Fibroblast of the aortic adventitia (primary cell): ENCODE data around the gene ZFYVE9. TPM values are rescaled to one million over a fixed set of nuclear protein-coding genes. Genes with fewer than 3 reads are reported as not detected.
"Not testable (repeated sequence)": the region's sequence is repeated elsewhere in the genome, so short reads cannot be mapped to it uniquely, and the experiment has no call there.

Experiments
- DNase-seq: peaks from one replicate; pipeline ENCODE4 v3.0.0-alpha.2; 2010; ENCODE audit warnings: low read depth
- H3K4me3 ChIP-seq: 2 replicates; pipeline ENCODE4 v1.5.1; 2011; ENCODE audit warnings: low read depth, mild to moderate bottlenecking, control low read depth, low read length, moderate library complexity
- CTCF ChIP-seq: IDR thresholded peaks from 2 replicates; pipeline ENCODE4 v1.5.1; 2011; ENCODE audit warnings: mild to moderate bottlenecking, low read length, control low read depth, inconsistent platforms; ENCODE audit not compliant: insufficient read depth
- total RNA-seq: library from RNA; depleted of rRNA; stranded (reverse); fragments of >200 nt; gene quantifications from 2 replicates; pipeline ENCODE4 v1.2.3, GENCODE V29; 2012; ENCODE audit warnings: low replicate concordance

ZFYVE9 gene
- total RNA-seq, 1 donor, result 28.8 TPM

- TF ChIP-seq CTCF, result no peak
- H3K4me3 ChIP-seq, result peak within 1 kb of the TSS; percentile 92
- peak; percentile 95 for DNase-seq
These were observed 224.0 kb downstream of the ZFYVE9 start, which contains the start of gene CC2D1B for GRCh38 chr1:52365746-52366516. Gene CC2D1B, minus strand, starts transcription at chr1:52366205. Its CDS starts 1,585 bp downstream, at chr1:52364620.

- TF ChIP-seq CTCF, result no peak
- no peak for DNase-seq
- H3K4me3 ChIP-seq, result peak overlapping the region; percentile 92
These were observed 224.6 kb downstream of the ZFYVE9 start for GRCh38 chr1:52366517-52366827.

- H3K4me3 ChIP-seq, result no peak overlapping the region
- no peak for DNase-seq
- no peak for TF ChIP-seq CTCF
These were observed 225.4 kb downstream of the ZFYVE9 start for GRCh38 chr1:52367272-52367671.

- peak; percentile 10 for DNase-seq
These were observed 226.7 kb downstream of the ZFYVE9 start for GRCh38 chr1:52368383-52369172.

GRCh38 chr1:52369851-52370250 is 228.0 kb downstream of the ZFYVE9 start:
- DNase-seq, H3K4me3 ChIP-seq: not testable (repeated sequence)

More at GRCh38 chr1:52368383-52369172, 226.7 kb downstream of the ZFYVE9 start:
- peak overlapping the region; percentile 53 for H3K4me3 ChIP-seq
- TF ChIP-seq CTCF, result peak; percentile 22

GRCh38 chr1:52385376-52385775 is 243.5 kb downstream of the ZFYVE9 start:
- no peak for DNase-seq
- TF ChIP-seq CTCF, result no peak
- H3K4me3 ChIP-seq, result no peak overlapping the region

GRCh38 chr1:52386458-52386857 is 244.6 kb downstream of the ZFYVE9 start:
- TF ChIP-seq CTCF, result no peak
- DNase-seq, result no peak
- H3K4me3 ChIP-seq, result no peak overlapping the region
